GM19372 (cell line): Measurements from ENCODE around the gene HMGB4.
A peak's percentile ranks its signal among the peaks of the same experiment; 100 is the strongest.

Source experiments
- ATAC-seq: cut with Tn5 transposase; IDR thresholded peaks from one replicate; pipeline ENCODE4 v1.9.1; 2021; ENCODE audit warnings: mild to moderate bottlenecking, low read depth, moderate library complexity; ENCODE audit not compliant: unreplicated experiment

Gene HMGB4

GRCh38 chr1:33895976-33896375 is 32.1 kb downstream of the HMGB4 start:
- no peak for ATAC-seq

- ATAC-seq: no peak
Observed at GRCh38 chr1:33897092-33897725, 33.3 kb downstream of the HMGB4 start.

- ATAC-seq: no peak
Observed at GRCh38 chr1:33898406-33898805, 34.5 kb downstream of the HMGB4 start.

GRCh38 chr1:33898881-33899280 is 35.0 kb downstream of the HMGB4 start:
- ATAC-seq: no peak

GRCh38 chr1:33899746-33900145 is 35.9 kb downstream of the HMGB4 start:
- ATAC-seq: no peak

- peak; percentile 82 for ATAC-seq
Observed at GRCh38 chr1:33902486-33903209, 38.8 kb downstream of the HMGB4 start.

- ATAC-seq: peak; percentile 66
Observed at GRCh38 chr1:33903210-33903589, 39.3 kb downstream of the HMGB4 start.

GRCh38 chr1:33905241-33905640 is 41.4 kb downstream of the HMGB4 start:
- no peak for ATAC-seq

GRCh38 chr1:33906156-33906555 is 42.3 kb downstream of the HMGB4 start:
- no peak for ATAC-seq

GRCh38 chr1:33908324-33908956 is 44.6 kb downstream of the HMGB4 start:
- ATAC-seq: no peak
